ENCODE results near the gene RDX.

GRCh38 chr11:110336054-110336453, 39.6 kb upstream of the RDX start:
- no peak for TF ChIP-seq POLR2A (IDR thresholded peaks at IDR 0.05; ENCODE audit: low read length)
- TF ChIP-seq GATA1 (IDR thresholded peaks at IDR 0.05; ENCODE audit: low read depth, low read length) = no peak

All from erythroblast (primary cell).